ENCODE results near the gene ELMO3.

ELMO3 gene

GRCh38 chr16:67176662-67177061 is 22.3 kb upstream of the ELMO3 start:
- H2BK5ac ChIP-seq (ENCODE audit: low read depth, low read length, poor library complexity): no peak overlapping the region
- no peak overlapping the region for H2BK12ac ChIP-seq (ENCODE audit: low read length)
- H3K27me3 ChIP-seq (ENCODE audit: insufficient read depth, low read length): peaks cover 20% of the 10 kb centered on the region
- H3K4me1 ChIP-seq (ENCODE audit: control insufficient read depth in 1 of 2, insufficient read depth in 2 of 2, low read length in 2 of 2): peaks cover 13 to 18% of the 10 kb centered on the region in 2 experiments
- H3K18ac ChIP-seq (ENCODE audit: low read length): no peak overlapping the region
- no peak overlapping the region for H3K4ac ChIP-seq (ENCODE audit: low read depth, low read length)
- H3K4me3 ChIP-seq (ENCODE audit: low read depth, low read length): no peak overlapping the region
- H3K23ac ChIP-seq (ENCODE audit: low read length): no peak overlapping the region
- no peaks in the 10 kb centered on the region for H3K79me1 ChIP-seq (ENCODE audit: low read length)
- H4K8ac ChIP-seq (ENCODE audit: low read depth, low read length): no peak overlapping the region
- peaks cover 2 to 8% of the 10 kb centered on the region in 2 experiments for H3K36me3 ChIP-seq (ENCODE audit: control insufficient read depth in 1 of 2, insufficient read depth in 2 of 2, low read length in 2 of 2)
- H2AK5ac ChIP-seq (ENCODE audit: low read length): no peak overlapping the region
- H2AFZ ChIP-seq (ENCODE audit: insufficient read depth, low read length, poor library complexity): no peak overlapping the region
- no peak overlapping the region for H3K14ac ChIP-seq (ENCODE audit: low read length)
- no CpG with 5 or more reads among the region's 12 CpGs for WGBS (ENCODE audit: extremely low coverage, insufficient coverage, insufficient read length)
- H3K9me3 ChIP-seq (ENCODE audit: insufficient read depth, low read depth, low read length): peaks cover 7% of the 10 kb centered on the region
- H3K27ac ChIP-seq (ENCODE audit: low read depth, low read length): no peak overlapping the region
- H3K79me2 ChIP-seq (ENCODE audit: control insufficient read depth, insufficient read depth, low read length, poor library complexity): no peaks in the 10 kb centered on the region
- no peak overlapping the region for H4K12ac ChIP-seq (ENCODE audit: low read depth, low read length)
- no peak overlapping the region for H3K4me2 ChIP-seq (ENCODE audit: low read length)
- H4K91ac ChIP-seq (ENCODE audit: low read depth, low read length): no peak overlapping the region
- H2BK120ac ChIP-seq (ENCODE audit: insufficient read depth, low read length, poor library complexity): no peak overlapping the region
- no peak overlapping the region for H3K9ac ChIP-seq (ENCODE audit: low read length)
- no peak for DNase-seq

GRCh38 chr16:67177743-67178699 is 20.9 kb upstream of the ELMO3 start:
- H2BK12ac ChIP-seq (ENCODE audit: low read length): no peak overlapping the region
- H3K79me2 ChIP-seq (ENCODE audit: control insufficient read depth, insufficient read depth, low read length, poor library complexity): no peaks in the 10 kb centered on the region
- H4K91ac ChIP-seq (ENCODE audit: low read depth, low read length): no peak overlapping the region
- no peak overlapping the region for H3K9ac ChIP-seq (ENCODE audit: low read length)
- H2BK5ac ChIP-seq (ENCODE audit: low read depth, low read length, poor library complexity): no peak overlapping the region
- no peak overlapping the region for H3K14ac ChIP-seq (ENCODE audit: low read length)
- no peak overlapping the region for H3K18ac ChIP-seq (ENCODE audit: low read length)
- no peak overlapping the region for H3K23ac ChIP-seq (ENCODE audit: low read length)
- H2AK5ac ChIP-seq (ENCODE audit: low read length): no peak overlapping the region
- no peaks in the 10 kb centered on the region for H3K79me1 ChIP-seq (ENCODE audit: low read length)
- H3K4me1 ChIP-seq (ENCODE audit: control insufficient read depth in 1 of 2, insufficient read depth in 2 of 2, low read length in 2 of 2): peaks cover 13 to 21% of the 10 kb centered on the region in 2 experiments
- peaks cover 20% of the 10 kb centered on the region for H3K27me3 ChIP-seq (ENCODE audit: insufficient read depth, low read length)
- peak overlapping the region; percentile 61 for H3K4me3 ChIP-seq (ENCODE audit: low read depth, low read length)
- H2AFZ ChIP-seq (ENCODE audit: insufficient read depth, low read length, poor library complexity): no peak overlapping the region
- H3K4ac ChIP-seq (ENCODE audit: low read depth, low read length): no peak overlapping the region
- peak; percentile 95 to 96 for DNase-seq
- peaks cover 2 to 8% of the 10 kb centered on the region in 2 experiments for H3K36me3 ChIP-seq (ENCODE audit: control insufficient read depth in 1 of 2, insufficient read depth in 2 of 2, low read length in 2 of 2)
- H2BK120ac ChIP-seq (ENCODE audit: insufficient read depth, low read length, poor library complexity): no peak overlapping the region
- no peak overlapping the region for H3K27ac ChIP-seq (ENCODE audit: low read depth, low read length)
- WGBS (ENCODE audit: extremely low coverage, insufficient coverage, insufficient read length): no CpG with 5 or more reads among the region's 73 CpGs
- H3K9me3 ChIP-seq (ENCODE audit: insufficient read depth, low read depth, low read length): peaks cover 5% of the 10 kb centered on the region
- peak overlapping the region; percentile 25 for H4K8ac ChIP-seq (ENCODE audit: low read depth, low read length)
- peak overlapping the region; percentile 69 for H3K4me2 ChIP-seq (ENCODE audit: low read length)
- H4K12ac ChIP-seq (ENCODE audit: low read depth, low read length): no peak overlapping the region

- peaks cover 2% of the 10 kb centered on the region for H3K79me2 ChIP-seq (ENCODE audit: control insufficient read depth, insufficient read depth, low read length, poor library complexity)
- H3K18ac ChIP-seq (ENCODE audit: low read length): no peak overlapping the region
- no peak overlapping the region for H2AFZ ChIP-seq (ENCODE audit: insufficient read depth, low read length, poor library complexity)
- H3K14ac ChIP-seq (ENCODE audit: low read length): no peak overlapping the region
- H3K4me3 ChIP-seq (ENCODE audit: low read depth, low read length): no peak overlapping the region
- no peak overlapping the region for H3K4me2 ChIP-seq (ENCODE audit: low read length)
- H3K27ac ChIP-seq (ENCODE audit: low read depth, low read length): no peak overlapping the region
- H3K79me1 ChIP-seq (ENCODE audit: low read length): peaks cover 6% of the 10 kb centered on the region
- H3K27me3 ChIP-seq (ENCODE audit: insufficient read depth, low read length): peaks cover 5% of the 10 kb centered on the region
- H3K23ac ChIP-seq (ENCODE audit: low read length): no peak overlapping the region
- no peak overlapping the region for H2BK120ac ChIP-seq (ENCODE audit: insufficient read depth, low read length, poor library complexity)
- no peak overlapping the region for H3K4ac ChIP-seq (ENCODE audit: low read depth, low read length)
- peaks cover 5% of the 10 kb centered on the region for H3K9me3 ChIP-seq (ENCODE audit: insufficient read depth, low read depth, low read length)
- H4K91ac ChIP-seq (ENCODE audit: low read depth, low read length): no peak overlapping the region
- DNase-seq: no peak
- H2BK5ac ChIP-seq (ENCODE audit: low read depth, low read length, poor library complexity): no peak overlapping the region
- H4K8ac ChIP-seq (ENCODE audit: low read depth, low read length): no peak overlapping the region
- WGBS (ENCODE audit: extremely low coverage, insufficient coverage, insufficient read length): no CpG with 5 or more reads among the region's 13 CpGs
- H2BK12ac ChIP-seq (ENCODE audit: low read length): no peak overlapping the region
- peaks cover 2 to 8% of the 10 kb centered on the region in 2 experiments for H3K36me3 ChIP-seq (ENCODE audit: control insufficient read depth in 1 of 2, insufficient read depth in 2 of 2, low read length in 2 of 2)
- H2AK5ac ChIP-seq (ENCODE audit: low read length): no peak overlapping the region
- H3K9ac ChIP-seq (ENCODE audit: low read length): no peak overlapping the region
- no peak overlapping the region for H4K12ac ChIP-seq (ENCODE audit: low read depth, low read length)
- H3K4me1 ChIP-seq (ENCODE audit: control insufficient read depth in 1 of 2, insufficient read depth in 2 of 2, low read length in 2 of 2): peaks cover 9 to 21% of the 10 kb centered on the region in 2 experiments
These were observed 19.4 kb upstream of the ELMO3 start for GRCh38 chr16:67179421-67180080.

GRCh38 chr16:67180166-67180565 is 18.8 kb upstream of the ELMO3 start:
- H2BK5ac ChIP-seq (ENCODE audit: low read depth, low read length, poor library complexity): no peak overlapping the region
- H3K9ac ChIP-seq (ENCODE audit: low read length): no peak overlapping the region
- no peak overlapping the region for H3K4me2 ChIP-seq (ENCODE audit: low read length)
- DNase-seq: no peak
- H2BK12ac ChIP-seq (ENCODE audit: low read length): no peak overlapping the region
- no peak overlapping the region for H3K14ac ChIP-seq (ENCODE audit: low read length)
- peaks cover 3% of the 10 kb centered on the region for H3K27me3 ChIP-seq (ENCODE audit: insufficient read depth, low read length)
- no peak overlapping the region for H3K4ac ChIP-seq (ENCODE audit: low read depth, low read length)
- H3K18ac ChIP-seq (ENCODE audit: low read length): no peak overlapping the region
- H4K8ac ChIP-seq (ENCODE audit: low read depth, low read length): no peak overlapping the region
- H3K4me3 ChIP-seq (ENCODE audit: low read depth, low read length): no peak overlapping the region
- no peak overlapping the region for H2AK5ac ChIP-seq (ENCODE audit: low read length)
- H2AFZ ChIP-seq (ENCODE audit: insufficient read depth, low read length, poor library complexity): no peak overlapping the region
- peaks cover 11% of the 10 kb centered on the region for H3K9me3 ChIP-seq (ENCODE audit: insufficient read depth, low read depth, low read length)
- H3K36me3 ChIP-seq (ENCODE audit: control insufficient read depth in 1 of 2, insufficient read depth in 2 of 2, low read length in 2 of 2): peaks cover 2 to 8% of the 10 kb centered on the region in 2 experiments
- H2BK120ac ChIP-seq (ENCODE audit: insufficient read depth, low read length, poor library complexity): no peak overlapping the region
- H3K79me1 ChIP-seq (ENCODE audit: low read length): peaks cover 6% of the 10 kb centered on the region
- H3K4me1 ChIP-seq (ENCODE audit: control insufficient read depth in 1 of 2, insufficient read depth in 2 of 2, low read length in 2 of 2): peaks cover 14 to 24% of the 10 kb centered on the region in 2 experiments
- H4K91ac ChIP-seq (ENCODE audit: low read depth, low read length): no peak overlapping the region
- H4K12ac ChIP-seq (ENCODE audit: low read depth, low read length): no peak overlapping the region
- no peak overlapping the region for H3K23ac ChIP-seq (ENCODE audit: low read length)
- WGBS (ENCODE audit: extremely low coverage, insufficient coverage, insufficient read length): no CpG with 5 or more reads among the region's 16 CpGs
- peaks cover 2% of the 10 kb centered on the region for H3K79me2 ChIP-seq (ENCODE audit: control insufficient read depth, insufficient read depth, low read length, poor library complexity)
- H3K27ac ChIP-seq (ENCODE audit: low read depth, low read length): no peak overlapping the region

Data from trophoblast cell (in vitro differentiated cells and primary cell).